HG03558 (cell line): ENCODE data around the gene BRSK2.

Experiments
- ATAC-seq: cut with Tn5 transposase; IDR thresholded peaks from one replicate; pipeline ENCODE4 v1.9.1; 2021; ENCODE audit warnings: moderate number of reproducible peaks; ENCODE audit not compliant: unreplicated experiment; ENCODE audit errors: extremely low read depth

The BRSK2 gene

DNA sequence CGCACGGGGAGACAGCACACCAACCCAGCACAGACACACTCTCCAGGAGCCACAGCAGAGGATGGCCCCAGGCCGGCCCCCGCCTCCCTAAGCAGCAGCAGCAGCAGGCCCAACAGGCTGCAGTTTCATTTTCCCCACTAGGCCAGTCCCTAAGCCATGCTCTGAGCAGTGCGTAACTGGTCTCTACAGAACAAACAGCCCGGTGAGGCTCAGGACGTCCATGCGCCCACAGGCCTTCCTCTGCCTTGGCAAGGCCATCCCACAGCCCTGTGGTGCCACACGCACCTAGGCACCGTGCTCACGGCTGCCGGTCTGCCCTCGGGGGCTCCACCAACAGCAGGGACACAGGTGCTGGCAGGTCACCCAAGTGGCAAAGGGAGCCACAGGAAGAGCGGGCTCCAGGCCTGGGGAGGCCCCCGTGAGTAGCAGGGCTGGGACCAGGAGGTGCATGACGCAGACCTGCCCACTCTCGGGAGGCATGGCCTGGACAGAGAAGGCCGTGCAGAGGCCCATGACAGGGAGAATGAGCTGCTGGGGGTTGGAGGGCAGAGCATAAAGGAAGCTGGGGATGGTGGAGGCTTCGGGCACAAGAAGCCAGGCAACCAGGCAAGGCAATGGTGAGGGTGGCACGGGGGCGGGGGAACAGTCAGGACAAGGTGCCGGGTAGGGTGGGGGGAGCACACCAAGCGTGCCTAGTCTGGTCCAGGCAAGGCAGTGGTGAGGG is 98.3 kb downstream of the BRSK2 start:
- ATAC-seq: no peak

DNA sequence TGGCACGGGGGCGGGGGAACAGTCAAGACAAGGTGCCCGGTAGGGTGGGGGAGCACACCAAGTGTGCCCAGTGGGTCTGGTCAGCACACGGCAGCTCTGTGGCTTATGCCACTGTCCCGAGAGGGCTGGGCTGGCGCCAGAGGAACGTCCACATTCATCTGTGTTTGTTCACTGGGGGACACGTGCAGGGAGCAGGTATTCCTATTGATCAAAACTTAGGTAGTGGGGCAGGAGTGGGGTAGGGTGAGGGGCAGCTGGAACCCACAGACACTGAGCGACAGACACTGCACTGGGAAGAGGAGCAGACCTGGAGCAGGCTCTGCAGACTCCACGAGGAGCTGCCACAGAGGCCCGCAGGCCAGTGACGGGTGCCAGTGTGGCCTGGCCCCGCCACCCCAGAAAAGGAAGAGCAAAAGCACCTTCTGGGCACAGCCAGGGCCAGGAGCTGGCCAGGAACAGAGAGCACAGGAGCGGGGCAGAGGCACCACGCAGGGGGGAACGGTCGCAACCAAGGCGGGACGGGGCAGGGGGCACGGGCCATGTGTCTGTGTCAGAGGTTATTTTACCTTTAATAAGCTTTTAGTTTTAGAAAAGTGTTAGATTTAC is 98.9 kb downstream of the BRSK2 start:
- ATAC-seq: no peak

DNA sequence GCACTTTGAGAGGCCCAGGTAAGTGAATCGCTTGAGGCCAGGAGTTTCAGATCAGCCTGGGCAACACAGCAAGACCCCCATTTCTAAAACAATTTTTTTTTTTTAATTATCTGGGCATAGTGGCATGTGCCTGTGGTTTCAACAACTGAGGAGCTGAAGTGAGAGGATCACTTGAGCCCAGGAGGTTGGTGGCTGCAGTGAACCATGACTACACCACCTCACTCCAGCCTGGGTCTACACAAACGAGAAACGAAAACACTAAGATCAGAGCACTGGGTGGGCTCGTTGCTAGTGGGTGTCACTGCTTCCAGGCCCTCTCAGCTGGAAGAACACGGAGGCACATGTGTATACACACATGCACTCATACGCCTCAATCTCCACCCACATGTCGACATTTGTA is 100.9 kb downstream of the BRSK2 start:
- ATAC-seq: no peak

DNA sequence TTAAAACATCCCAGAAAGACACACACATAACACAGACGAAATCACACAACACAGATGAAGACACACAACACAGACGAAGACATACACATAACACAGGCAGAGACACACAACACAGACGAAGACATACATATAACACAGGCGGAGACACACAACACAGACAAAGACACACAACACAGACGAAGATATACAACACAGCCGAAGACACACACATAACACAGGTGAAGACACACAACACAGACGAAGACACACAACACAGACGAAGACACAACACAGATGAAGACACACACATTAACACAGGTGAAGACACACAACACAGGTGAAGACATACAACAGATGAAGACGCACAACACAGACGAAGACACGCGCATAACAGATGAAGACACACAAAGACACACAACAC is 101.6 kb downstream of the BRSK2 start:
- no peak for ATAC-seq

DNA sequence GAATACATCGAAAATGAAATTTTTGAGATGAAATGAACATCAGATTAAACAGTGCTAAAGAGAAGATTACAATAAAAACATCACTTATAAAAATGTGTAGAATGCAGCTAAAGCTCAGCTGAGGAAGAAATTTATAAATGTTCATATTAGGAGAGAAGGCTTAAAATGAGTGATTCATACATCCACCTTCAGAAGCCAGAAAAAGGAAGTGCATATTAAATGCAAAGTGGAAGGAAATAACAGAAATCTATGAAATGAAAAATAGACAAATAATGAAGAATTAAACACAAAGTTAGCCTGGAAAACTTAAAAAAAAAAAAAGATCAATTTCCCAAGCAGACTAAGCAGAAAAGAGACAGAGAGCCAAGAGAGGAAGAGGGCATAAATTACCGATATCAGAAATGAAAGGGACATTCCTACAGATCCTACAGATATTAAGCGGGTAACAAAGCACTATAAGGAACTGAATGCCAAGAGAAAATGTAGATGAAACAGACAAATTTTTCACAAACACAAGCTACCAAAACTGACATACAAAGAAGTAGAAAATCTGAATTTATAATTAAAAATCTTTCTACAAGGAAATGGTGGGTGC is 104.0 kb downstream of the BRSK2 start:
- no peak for ATAC-seq

DNA sequence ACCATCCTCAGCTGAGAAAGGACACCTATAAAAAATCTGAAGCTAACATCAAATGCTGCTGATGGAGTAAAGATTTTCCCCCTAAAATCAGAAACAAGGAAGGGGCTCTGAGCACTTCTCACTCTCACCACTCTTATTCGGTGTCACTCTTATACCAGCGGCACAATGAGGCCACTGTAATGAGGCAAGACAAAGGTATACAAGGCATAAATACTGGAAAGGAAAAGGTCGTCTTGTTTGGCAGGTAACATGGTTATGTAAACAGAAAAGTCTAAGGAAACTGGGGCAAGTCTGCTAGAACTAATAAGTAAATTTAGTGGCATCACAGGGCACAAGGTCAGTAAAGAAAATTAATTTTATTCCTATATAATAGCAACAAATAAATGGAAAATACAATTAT is 104.9 kb downstream of the BRSK2 start:
- no peak for ATAC-seq

DNA sequence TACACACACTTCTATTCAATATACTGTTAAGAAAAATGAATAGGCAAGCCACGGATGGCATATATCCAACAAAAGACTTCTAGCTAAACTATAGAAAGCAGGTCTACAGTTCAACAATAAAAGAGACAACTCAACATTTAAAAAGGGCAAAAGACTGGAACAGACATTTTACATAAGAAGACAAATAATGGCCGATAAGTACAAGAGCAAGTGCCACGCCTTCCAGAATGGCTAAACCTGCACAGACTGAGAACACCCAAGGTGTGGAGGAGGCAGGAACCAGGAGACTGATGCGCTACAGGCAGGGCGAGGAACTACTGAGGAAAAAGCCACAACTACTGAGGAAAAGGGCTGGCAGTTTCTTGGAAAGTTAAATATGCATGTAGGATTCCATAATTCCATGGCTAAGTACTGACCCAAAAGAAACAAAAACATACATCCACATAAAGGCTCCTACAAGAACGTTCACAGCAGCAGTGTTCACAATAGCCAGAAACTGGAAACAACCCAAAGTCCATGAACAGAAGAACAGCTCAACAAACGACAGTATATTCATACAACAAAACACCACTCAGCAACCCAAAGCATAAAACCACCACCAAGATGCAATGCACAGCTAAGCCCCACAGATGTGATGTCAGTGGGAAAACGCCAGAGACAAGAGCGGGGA is 106.5 kb downstream of the BRSK2 start:
- ATAC-seq: no peak

DNA sequence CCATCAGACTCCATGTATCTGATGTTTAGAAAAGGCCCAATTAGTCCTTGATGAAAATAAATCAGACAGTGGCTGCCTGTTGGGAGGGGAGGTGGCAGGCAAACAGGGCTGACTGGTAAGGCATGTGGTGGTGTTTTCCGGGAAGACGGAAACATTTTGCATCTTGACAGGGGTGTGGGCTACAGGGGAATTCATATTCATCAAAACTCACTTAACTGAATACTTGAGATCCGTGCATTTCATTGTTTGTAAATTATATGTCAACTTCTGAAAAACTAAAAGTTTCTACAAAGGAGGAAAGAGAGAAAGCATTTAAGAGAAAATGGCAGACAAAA is 107.0 kb downstream of the BRSK2 start:
- no peak for ATAC-seq

DNA sequence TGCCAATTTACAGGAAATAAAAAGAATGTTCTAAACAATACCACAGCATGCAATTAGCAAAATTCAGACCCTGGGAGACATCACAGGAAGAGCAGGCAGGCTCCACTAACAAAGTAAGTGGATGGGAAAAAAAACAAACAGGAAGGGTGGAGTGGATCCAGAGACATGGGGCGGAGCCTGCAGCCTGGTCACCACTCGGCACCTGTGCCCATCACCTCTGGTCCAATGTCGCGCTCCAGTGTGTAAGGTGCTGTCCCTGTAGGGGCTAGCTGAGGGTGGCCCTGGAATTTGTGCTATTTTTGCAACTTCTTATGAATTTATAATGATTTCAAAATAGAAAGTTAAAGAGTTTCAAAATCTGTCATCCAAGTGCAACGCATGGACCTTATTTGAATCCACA is 107.9 kb downstream of the BRSK2 start:
- ATAC-seq: no peak

DNA sequence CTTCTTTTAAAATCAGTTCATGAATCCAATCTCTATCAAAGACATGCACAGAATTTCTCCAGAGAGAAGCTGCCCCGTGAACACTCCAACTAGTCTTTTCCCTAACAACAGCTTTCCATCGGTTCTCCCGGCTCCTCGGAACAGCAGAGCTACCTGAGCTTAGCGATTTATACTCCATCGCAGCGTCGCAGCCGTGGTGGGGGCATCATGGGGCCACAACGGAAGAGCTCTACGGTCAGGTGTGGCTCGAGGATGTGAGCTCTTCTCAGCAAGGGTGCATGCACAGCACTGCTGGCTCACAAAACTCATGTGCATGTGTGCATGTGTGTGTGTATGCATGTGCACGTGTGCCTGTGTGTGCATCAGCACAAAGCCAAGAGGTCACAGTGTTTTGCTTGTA is 108.5 kb downstream of the BRSK2 start:
- no peak for ATAC-seq

DNA sequence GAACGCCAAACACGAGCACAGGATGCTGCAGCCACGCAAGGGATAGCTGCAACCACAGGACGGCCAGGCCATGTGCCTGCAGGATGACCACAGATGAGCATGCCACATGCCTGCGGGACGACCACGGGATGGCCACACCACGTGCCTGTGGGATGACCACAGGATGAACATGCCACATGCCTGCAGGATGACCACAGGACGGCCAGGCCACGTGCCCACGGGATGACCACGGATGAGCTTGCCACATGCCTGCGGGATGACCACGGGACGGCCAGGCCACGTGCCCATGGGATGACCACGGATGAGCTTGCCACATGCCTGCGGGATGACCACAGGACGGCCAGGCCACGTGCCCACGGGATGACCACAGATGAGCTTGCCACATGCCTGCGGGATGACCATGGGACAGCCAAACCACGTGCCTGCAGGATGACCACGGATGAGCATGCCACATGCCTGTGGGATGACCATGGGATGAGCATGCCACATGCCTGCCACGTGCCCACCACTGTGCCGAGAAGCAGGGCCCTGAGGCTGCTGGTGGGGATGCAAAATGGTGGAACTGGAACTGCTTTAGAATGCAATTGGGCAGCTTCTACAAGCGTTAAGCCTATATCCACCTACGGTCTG is 109.6 kb downstream of the BRSK2 start:
- ATAC-seq: no peak

DNA sequence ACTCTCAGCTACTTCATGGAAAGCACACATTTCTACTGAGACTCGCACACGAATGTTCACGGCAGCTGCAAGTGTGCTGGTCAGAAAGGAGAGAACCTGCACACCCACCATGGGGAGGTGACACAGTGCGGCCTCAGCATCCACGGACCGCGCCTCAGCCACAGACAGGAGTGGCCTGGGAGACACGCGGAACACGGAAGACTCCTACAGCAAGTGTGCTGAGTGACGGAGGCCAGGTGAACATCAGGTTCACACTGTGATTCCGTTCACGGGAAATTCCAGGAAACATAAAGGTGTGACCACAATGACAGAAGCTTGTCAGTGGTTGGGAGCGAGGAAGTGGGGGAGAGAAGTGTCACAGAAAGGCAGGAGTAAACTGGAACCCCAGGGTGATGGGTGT is 110.2 kb downstream of the BRSK2 start:
- ATAC-seq: no peak

DNA sequence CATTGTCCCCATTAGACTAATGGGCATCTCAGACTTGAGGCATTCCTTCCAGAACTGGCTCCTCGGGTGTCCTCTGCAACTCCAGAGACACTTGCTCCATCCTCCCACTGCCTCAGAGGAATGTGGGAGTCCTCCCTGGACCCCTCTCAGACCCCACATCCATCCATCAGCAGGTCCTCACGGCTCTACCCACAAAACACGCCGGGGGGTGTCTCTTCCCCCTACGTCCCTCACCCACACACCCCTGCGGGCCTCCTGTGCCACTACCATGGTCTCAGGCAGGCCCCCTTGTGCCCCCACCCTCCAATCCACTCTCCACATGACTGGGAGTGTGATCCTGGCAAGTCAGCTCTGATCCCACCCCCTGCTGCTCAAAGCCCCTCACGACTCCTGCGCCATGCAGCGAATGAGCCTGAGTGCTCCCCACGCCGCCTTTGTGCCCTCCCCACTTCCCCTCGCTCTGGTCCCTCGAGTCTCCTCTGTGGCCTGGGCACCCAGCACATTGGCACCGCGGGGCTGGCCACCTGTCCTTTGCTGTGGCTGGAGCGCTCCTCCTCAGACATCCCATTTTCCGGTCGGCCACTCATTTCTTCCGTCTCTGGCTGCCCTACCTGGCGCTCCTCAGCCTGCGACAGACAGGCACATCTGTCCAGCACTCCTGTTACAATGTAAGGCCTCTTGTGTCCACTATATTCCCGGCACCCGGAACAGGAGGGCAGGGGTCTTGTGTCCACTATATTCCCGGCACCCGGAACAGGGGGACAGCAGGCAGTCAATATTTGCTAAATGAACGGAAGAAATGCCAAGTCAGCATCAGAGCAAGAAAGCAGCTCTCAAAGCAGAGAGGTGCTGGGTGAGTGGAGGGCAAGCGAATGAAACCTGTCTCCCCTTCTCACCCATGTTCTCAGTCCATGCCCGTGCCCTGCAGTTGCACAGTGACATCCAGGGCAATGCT is 111.0 kb downstream of the BRSK2 start:
- ATAC-seq: no peak

DNA sequence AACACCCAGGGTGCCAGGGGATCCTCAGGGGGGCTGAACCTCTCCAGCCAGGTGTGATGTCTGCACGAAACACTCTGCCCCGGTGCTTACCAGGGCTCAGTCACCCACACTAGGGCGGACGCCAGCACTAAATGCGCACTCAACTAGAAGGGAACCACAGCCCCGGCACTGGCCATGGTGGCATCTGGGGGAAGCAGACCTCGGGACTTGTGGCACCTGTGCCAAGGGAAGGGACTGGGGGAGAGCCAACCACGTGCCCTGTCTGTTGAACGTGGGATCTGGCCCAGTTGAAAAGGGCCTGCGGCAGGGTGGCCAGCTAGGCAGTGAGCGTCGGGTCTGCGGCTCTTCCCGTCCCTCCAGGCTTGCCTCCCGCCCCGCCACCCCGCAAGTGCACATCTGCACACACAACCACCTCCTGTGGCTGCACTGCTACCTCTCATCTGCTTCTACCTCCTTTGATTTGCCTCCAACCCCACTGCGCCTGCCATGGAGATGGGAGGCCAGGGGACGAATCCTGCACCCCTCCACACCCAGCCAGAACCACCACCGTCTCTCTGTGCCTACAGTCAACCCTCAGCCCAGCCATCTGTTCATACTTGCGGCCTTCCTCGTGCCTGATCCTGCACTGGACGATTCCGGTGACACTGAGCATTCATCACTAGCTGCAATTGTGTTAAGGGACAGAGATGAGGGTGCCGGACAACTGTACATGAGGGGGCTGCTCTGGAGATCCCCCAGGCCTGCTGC is 111.9 kb downstream of the BRSK2 start:
- ATAC-seq: no peak

DNA sequence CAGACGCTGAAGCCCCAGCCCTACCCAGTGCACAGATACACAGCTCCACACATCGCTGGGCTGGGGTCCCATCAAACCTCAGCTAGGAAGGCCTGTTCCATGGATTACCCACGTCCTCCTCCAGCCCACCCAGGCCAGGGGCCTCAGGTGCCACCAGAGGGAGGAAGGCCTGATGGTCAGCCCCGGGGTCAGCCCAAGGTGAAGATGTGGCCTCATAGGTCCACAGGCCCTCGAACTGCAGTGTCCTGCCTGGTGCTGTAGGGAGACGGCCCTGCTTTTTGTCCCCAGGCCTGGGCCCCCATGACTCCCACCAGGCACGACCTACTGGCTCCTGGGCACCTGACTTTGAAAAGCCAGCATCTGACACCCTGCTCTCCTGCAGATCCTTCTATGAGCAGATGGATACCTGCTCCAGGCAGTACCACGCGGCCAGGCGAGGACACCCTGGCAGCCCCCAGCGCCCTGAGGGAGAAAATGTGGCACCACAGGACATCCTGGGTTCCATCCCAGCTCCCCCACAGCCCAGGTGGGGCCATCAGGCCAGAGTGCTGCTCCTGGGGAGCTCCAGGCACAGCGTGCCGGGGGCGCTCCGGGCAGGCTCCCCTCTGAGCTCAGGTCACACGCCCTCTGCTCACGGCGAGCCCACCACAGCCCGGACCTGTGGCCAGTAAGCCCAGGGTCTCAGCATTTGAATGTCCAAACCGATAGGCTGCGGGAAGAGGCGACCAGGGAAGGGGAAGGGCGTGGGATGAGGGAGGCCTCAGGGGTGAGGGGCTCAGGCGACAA is 112.6 kb downstream of the BRSK2 start:
- no peak for ATAC-seq

DNA sequence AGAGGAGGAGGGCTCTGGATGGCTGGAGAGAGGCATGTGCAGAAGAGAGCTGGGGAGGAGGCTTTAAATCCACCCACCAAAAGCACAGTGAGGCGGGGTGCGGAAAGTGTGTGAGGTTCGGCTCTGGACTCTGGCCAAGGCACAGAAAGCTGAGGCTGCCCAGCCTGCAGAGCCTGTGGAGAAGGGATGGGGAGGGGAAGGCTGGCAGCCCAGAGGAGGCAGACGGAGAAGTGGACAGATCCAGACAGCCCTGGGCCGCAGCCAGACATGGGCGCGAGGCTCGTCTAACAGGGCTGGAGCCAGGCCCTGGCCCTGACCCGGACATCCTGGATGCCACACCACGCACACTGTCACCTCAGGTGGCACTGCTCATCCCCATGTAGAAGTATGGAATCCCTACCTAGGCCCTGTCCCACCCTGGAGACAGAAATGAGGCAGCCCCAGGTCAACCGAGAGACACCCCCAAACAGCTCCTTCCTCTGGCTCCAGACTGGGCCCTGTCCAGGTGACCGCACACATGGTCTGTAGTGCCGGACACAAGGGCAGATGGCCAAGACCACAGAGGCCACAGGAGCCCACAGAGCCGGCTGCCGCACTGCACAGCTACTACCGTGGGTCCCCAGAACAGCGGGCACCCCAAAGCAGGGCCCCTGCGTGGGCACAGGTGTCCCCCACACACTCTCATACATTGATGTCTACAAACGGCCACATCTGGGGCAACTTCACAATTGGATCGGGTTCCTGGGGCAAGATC is 113.4 kb downstream of the BRSK2 start:
- no peak for ATAC-seq

DNA sequence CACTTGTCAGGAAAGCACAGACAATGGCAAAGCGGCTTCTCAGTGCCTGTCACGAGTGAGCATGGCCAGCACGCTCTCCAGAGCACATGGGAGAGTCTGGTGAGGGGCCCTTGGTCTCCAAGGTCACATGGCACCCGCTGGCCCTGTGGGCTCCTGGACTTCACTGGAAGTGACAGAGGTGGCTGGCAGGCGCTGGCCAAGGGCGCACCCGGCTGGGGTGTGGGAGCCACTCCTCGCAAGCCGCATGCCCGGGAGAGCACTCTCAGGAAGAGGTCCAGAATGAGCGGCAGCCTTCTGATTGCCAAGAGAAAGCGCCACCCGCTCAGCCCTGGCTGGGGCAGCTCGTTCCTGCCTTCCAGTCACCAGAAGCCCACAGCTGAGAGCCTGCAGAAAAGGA is 114.0 kb downstream of the BRSK2 start:
- no peak for ATAC-seq

DNA sequence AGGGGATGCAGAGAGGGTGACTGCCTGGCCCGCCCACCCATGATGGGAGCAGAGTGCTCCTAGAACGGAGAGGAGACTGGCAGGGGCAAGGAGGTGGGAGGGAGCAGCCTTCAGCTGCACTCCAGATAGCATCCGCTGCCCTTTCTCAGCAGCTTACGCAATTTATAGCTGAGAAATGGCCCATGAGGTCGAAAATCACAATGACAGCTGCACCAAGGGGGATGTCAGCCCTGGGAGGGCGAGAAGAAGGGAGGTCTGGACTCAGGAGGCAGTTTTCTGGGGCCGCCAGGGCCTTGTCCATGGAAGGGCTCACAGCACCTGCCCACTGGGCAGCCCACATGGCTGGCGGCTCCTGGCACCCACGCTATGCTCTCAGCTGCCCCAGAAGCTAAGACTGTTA is 114.4 kb downstream of the BRSK2 start:
- ATAC-seq: no peak
